ENCODE measurements around the gene HOXB5. TPM values are rescaled to one million over a fixed set of nuclear protein-coding genes. Genes with fewer than 3 reads are reported as not detected.

The HOXB5 gene
- total and polyA plus RNA-seq, 2 donors: 0.16 to 1.2 TPM

DNA sequence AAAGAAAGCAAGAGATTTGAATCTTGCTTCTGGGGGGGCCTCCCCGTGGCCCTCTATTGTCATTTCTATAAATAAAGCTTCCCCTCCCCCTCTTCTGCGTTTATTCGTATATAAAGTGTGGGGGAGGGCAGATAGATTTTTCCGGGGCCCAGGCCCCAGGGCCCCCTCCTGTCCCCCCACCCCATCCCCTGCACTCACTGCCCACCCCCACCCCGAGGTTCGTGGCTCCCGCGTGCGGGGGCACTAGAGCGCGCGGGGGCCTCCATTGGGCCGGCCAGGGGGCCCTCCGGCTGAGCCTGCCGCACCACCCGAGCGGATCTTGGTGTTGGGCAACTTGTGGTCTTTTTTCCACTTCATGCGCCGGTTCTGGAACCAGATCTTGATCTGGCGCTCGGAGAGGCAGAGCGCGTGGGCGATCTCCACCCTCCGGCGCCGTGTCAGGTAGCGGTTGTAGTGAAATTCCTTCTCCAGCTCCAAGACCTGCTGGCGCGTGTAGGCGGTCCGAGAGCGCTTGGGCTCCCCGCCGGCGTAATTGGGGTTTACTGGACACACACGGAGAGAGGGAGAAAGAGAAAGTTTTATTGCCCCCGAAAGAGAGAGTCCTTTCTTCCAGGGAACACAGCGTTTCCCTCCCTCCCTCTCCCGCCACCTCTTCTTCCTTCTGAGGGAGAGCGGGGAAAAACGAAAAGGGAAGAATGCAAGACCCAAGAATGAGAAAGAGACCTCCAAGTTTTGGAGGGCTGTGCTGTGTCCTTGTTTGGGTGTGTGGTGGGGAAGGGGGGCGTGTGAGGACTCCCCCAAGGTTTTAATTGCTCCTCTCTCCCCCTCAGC is 16.9 kb downstream of the HOXB5 start:
- Histone ChIP-seq H3K4me1 (ENCODE audit: insufficient read depth) (no peaks in the 10 kb centered on the region), H3K27ac (ENCODE audit: low read depth) (no peak overlapping the region), H3K4me3 (ENCODE audit: low read depth, low read length) (peak overlapping the region; percentile 51), H3K36me3 (ENCODE audit: insufficient read depth) (no peaks in the 10 kb centered on the region)
- no peak for DNase-seq (ENCODE audit: extremely low spot score)
- 13% methylated on average over 42 of the region's 43 CpGs for WGBS

DNA sequence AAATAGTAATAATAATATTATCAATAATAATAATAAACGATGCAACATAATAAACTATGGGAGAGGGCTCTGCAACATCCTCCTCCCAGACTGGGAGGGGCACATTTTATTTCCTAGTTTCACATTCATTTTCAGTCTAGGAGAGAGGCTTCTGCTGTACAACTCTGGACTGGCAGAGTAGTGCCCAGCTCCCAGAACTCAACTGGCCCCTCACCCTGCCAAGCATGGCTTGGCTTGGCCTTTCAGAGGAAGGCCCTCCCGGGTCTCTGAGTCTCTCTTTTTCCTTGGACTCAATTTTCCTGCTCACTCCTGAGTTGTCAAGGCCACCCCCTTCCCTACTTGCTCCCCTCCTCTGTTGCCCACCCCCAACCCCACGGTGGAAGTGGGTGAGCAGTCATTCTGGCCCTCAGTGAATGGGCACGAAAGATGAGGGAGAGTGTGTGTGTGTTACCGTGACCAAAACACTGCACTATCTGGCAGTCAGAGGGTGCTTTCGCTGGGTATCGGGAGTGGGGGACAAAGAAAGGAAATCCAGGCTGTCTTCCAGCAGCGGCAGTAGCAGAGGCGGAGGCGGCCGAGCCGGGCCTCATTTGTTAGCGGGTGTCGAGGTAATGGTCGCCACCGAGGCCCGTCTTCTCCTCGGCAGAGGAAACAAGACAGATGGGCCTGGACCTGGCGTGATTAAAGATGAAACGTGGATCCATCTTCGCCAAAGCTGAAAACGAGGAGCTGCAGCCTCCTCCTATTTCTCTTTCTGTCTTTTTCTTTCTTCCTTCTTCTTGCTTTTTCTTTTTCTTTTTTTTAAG is 17.7 kb downstream of the HOXB5 start:
- H3K27ac ChIP-seq (ENCODE audit: low read depth): no peak overlapping the region
- no peak overlapping the region for H3K4me3 ChIP-seq (ENCODE audit: low read depth, low read length)
- DNase-seq (ENCODE audit: extremely low spot score): no peak
- no peaks in the 10 kb centered on the region for H3K4me1 ChIP-seq (ENCODE audit: insufficient read depth)
- H3K36me3 ChIP-seq (ENCODE audit: insufficient read depth): no peaks in the 10 kb centered on the region
- WGBS: 24% methylated on average over 22 of the region's 22 CpGs

DNA sequence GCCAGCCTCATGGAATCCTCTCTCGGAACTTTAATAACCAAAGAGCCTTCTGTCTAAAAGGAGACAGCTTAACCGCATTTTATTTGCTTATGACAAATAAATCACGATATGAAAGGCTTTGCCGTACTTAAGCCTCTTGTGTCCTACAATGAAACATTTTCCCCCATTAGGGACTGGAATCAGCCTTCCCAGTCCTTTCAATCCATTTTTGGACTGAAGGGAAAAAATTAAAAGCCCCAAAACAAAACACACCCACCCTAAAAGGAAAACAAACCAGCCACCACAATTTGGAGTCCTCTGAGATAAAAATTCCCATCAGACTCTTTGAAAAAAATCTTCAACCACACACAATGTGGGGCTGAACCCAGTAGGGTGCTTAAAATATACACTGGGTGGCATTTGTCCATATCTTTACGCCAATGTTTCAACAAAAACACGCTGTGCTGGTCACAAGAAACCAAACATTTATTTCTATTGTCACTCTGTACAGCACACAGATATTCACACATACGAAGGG is 18.5 kb downstream of the HOXB5 start:
- Histone ChIP-seq H3K4me1 (ENCODE audit: insufficient read depth) (no peaks in the 10 kb centered on the region), H3K36me3 (ENCODE audit: insufficient read depth) (no peaks in the 10 kb centered on the region), H3K27ac (ENCODE audit: low read depth) (peak overlapping the region; percentile 56), H3K4me3 (ENCODE audit: low read depth, low read length) (no peak overlapping the region)
- no peak for DNase-seq (ENCODE audit: extremely low spot score)
- WGBS: 36% methylated on average over 7 of the region's 7 CpGs

DNA sequence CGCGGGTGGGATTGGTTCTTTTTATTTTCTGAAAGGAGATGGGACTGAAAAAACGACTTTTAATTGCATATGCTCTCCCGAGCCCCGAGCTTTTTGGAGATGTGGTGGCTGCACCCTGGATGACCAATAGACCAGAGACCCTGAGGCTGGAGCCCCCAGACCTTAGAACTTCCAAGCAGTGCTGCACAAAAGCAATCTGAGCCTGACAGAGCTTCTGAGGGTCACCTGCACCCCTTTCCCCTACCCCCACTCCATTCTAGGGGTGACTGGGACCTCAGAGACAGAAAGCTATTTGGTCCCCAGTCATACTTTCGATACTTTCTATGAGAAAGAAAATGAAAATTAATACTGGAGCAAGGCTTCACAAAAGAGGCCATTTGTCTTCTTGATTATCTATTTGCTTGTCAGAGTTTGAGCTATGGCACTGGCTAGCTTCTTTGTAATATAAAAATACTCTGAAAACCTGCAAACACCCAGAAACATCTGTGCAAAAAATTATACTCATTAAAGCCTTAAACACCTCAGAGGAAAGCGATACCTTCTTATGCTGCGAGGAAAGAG is 19.0 kb downstream of the HOXB5 start:
- Histone ChIP-seq H3K4me3 (ENCODE audit: low read depth, low read length) (no peak overlapping the region), H3K4me1 (ENCODE audit: insufficient read depth) (no peaks in the 10 kb centered on the region), H3K27ac (ENCODE audit: low read depth) (no peak overlapping the region), H3K36me3 (ENCODE audit: insufficient read depth) (no peaks in the 10 kb centered on the region)
- DNase-seq (ENCODE audit: extremely low spot score): no peak
- WGBS: 25% methylated on average over 8 of the region's 8 CpGs

DNA sequence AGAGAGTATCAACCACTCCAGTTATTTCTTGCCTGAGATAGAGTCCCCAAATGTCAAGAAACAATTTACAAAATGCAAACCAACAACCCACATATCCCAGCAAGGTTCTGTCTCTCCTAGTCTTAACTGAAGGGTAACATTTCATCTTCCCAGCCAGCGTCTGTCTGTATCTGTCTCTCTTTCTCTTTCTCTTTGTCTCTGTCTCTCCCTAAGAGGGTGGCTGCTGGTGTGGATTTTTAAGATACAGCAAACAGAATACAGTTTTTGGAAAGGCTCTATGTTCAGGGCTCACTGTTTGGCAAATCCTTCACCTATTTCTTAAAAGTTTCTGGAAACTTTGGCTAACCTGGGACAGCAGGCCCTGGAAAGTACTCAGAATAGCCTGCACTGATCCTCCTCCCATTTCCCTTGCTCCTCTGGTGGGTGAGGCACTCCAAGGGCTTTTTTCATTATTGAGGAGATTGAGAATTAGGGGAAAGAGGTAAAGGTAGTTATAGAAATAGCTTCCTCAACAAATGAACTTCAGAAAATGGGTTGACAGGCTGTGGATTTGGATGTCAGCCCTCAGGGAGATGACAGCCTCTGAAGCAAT is 21.7 kb downstream of the HOXB5 start:
- H3K36me3 ChIP-seq (ENCODE audit: insufficient read depth): no peaks in the 10 kb centered on the region
- H3K27ac ChIP-seq (ENCODE audit: low read depth): no peak overlapping the region
- DNase-seq (ENCODE audit: extremely low spot score): no peak
- 82% methylated on average over 1 of the region's 1 CpG for WGBS
- H3K4me1 ChIP-seq (ENCODE audit: insufficient read depth): no peaks in the 10 kb centered on the region
- H3K4me3 ChIP-seq (ENCODE audit: low read depth, low read length): no peak overlapping the region

DNA sequence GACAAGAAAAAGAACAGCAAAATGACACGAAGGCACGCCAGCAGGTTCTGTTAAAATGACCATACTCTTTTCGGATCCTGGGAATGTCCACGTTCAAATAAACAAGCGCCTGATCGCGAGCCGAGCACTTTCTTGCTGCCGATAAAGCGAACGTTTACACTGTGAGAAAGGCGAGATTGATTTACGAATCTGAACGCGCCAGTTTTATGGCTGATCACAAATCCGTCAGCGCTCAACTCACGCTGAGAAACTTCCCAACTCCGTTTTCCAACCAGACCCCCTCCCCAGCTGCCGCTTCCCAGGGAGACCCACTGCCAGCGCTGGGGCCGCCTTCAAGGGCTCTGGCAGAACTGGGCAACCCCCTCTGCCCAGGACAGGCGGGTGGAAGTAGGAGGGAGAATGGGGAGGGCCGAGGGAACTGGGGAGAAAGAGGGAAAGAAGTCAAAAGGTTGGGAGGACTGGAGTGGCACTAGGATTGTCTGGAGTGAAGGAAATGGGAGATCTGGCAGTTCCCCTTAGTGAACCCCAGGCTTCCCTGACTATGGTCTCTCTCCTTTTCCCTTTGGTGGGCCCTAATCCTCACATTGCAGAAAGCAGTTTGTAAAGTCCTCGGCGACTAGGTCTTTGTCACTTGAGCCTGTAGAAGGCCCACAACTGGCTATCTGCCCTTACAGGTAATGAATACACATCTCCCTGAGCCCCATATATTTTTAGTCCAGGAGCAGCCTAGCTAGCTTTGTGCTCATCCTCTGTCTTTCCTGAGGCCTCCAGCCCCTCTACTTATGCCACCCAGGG is 22.4 kb downstream of the HOXB5 start:
- Histone ChIP-seq H3K27ac (ENCODE audit: low read depth) (no peak overlapping the region), H3K4me1 (ENCODE audit: insufficient read depth) (no peaks in the 10 kb centered on the region), H3K36me3 (ENCODE audit: insufficient read depth) (no peaks in the 10 kb centered on the region), H3K4me3 (ENCODE audit: low read depth, low read length) (no peak overlapping the region)
- WGBS: 30% methylated on average over 26 of the region's 26 CpGs
- no peak for DNase-seq (ENCODE audit: extremely low spot score)

DNA sequence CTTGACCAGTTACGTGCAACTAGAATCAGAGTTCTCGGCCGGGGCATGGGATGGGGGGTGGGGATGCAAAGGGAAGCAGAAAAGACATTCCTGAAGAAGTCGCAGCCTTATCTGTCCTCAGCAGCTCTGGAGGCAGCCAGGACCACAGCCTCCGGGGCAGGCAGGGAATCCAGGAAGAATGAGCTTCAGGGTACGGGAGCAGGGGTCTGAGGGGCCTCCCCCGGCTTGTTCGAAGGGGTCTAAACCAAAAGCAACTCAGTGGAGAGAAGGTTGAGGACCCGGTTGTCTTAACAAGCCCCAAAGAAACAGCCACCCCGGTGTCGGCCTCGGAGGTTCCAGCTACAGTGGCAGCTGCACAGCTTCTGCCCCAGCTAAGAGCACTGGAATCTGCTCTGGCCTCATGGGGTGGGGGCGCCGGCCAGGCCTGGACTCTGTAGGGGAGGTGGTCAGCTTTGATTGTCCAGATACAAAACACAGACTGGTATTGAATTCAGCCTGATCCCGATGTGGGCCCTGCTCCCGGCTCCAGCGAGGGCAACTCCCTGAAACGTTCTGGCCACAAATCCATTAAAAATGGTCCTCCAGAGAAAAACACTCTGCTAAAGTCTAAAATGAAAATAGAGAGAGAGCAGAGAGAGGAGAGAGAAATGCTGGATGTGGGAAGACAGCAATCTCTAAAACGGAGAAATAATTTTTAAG is 23.1 kb downstream of the HOXB5 start:
- Histone ChIP-seq H3K27ac (ENCODE audit: low read depth) (no peak overlapping the region), H3K36me3 (ENCODE audit: insufficient read depth) (no peaks in the 10 kb centered on the region), H3K4me1 (ENCODE audit: insufficient read depth) (no peaks in the 10 kb centered on the region), H3K4me3 (ENCODE audit: low read depth, low read length) (no peak overlapping the region)
- DNase-seq (ENCODE audit: extremely low spot score): no peak
- 22% methylated on average over 19 of the region's 19 CpGs for WGBS

DNA sequence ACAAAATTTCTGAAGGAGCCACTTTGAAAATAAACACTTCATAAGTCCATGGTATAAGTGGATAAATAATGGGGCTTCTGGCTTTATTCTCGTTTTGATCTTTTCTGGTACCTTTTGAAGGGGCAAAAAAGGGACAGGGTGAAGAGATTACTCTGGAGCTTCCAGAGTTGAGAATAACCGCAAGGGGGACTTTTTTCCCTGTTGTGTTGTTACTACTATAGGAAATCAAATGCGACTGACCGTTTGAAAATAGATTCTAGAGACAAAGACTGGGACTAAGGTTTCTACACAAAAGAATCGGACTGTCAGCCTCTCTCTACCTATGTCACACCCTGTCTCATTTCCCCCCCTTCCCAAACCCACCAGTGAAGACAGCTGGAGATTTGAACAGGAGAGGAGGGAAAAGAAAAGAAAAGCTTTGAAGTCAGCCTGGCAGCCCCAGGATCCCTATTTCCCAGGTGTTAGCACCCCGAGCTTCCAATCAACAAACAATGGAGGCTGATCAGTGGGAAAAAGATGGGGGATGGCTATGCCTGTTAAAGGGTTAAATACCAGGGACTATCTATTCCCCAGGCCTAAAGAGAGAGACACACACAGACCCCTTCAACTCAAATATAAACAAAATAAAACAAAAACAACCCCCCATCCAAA is 23.8 kb downstream of the HOXB5 start:
- 30% methylated on average over 6 of the region's 6 CpGs for WGBS
- H3K27ac ChIP-seq (ENCODE audit: low read depth): no peak overlapping the region
- no peaks in the 10 kb centered on the region for H3K4me1 ChIP-seq (ENCODE audit: insufficient read depth)
- H3K36me3 ChIP-seq (ENCODE audit: insufficient read depth): no peaks in the 10 kb centered on the region
- DNase-seq (ENCODE audit: extremely low spot score): no peak
- H3K4me3 ChIP-seq (ENCODE audit: low read depth, low read length): no peak overlapping the region

DNA sequence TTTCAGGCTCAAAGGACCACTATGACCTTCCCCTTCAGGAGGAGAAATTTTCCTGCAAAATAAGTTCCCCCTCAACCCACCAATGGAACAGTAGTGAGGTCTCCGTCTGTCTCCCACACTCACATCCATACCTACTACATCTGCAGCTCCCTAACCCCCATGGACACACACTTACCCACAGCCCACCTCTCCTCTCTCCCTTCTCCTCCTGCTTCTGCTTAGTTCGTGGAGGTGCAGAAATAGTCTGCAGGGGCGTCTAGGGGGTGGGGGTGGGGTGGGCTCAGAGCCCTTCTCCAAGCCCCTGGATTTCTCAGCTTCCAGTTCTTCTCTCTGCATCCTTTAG is 24.4 kb downstream of the HOXB5 start:
- no peak overlapping the region for H3K27ac ChIP-seq (ENCODE audit: low read depth)
- H3K36me3 ChIP-seq (ENCODE audit: insufficient read depth): no peaks in the 10 kb centered on the region
- DNase-seq (ENCODE audit: extremely low spot score): no peak
- peaks cover 2% of the 10 kb centered on the region for H3K4me1 ChIP-seq (ENCODE audit: insufficient read depth)
- no peak overlapping the region for H3K4me3 ChIP-seq (ENCODE audit: low read depth, low read length)
- 27% methylated on average over 3 of the region's 3 CpGs for WGBS

DNA sequence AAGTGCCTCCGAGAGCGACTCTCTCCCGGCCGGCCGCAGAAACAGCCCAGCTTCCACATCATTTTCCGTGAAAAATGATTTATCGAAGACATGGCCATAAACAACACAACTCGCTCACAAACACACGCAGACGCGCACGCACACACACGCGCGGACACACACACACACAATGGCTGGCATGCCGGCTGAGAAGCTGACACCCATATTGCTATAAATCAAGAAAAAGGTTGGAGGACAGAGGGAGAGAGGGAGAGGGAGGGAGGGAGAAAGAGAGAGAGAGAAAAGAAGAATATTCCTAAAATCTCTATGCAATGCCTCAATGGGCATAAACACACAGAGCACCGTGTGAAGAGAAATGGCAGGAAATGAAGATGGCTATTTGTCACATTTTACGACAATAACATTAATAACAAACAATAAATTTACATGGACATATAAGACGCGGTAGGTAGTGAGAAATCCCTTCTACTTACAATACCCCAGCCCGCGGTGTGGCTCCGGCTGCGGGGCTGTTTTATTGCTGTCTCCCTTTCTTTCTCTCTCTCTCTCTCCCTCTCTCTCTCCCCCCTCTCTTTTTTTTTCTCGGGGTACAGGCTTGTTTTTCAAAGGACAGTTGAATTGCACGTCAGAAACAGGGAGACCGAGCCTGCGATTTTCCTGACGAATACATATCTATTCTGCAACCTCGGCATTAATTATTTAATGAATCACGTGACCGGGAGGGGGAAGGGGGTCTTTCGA is 24.9 kb downstream of the HOXB5 start:
- Histone ChIP-seq H3K27ac (ENCODE audit: low read depth) (no peak overlapping the region), H3K4me1 (ENCODE audit: insufficient read depth) (peaks cover 2% of the 10 kb centered on the region), H3K4me3 (ENCODE audit: low read depth, low read length) (no peak overlapping the region), H3K36me3 (ENCODE audit: insufficient read depth) (no peaks in the 10 kb centered on the region)
- no peak for DNase-seq (ENCODE audit: extremely low spot score)
- 20% methylated on average over 33 of the region's 33 CpGs for WGBS

DNA sequence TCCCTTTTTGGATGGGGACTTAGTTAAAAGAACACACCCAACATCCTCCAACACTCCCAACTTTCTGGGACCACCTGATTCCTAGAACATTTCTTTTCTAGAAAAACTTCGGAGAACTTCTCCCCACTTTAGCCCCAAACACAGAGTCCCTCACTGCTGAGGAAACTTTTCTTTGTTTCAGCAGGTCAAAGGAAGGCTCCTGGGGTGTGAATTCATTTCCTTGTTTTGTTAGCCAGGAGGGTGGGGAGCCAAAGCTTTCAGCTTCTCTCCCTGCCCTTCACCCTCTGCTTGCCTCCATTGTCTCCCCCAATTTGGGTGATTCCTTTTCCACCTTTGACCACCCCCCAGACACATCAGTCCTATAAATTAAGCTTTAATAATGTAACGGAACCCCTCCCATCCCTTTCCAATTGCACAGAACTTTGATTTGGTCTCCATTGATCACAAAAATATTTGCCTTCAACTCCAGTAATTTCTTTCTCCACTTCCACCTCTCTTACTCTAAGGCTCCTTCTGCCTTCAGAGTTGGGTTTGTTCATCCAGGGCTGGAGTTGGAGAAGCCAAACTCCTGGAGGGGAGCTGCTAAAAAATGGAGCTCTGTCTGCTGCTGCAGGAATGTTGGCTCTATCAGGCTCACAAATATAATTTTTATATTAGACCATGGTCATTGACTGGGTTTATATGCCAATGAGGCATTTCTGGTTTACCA is 25.8 kb downstream of the HOXB5 start:
- DNase-seq (ENCODE audit: extremely low spot score): no peak
- peaks cover 2% of the 10 kb centered on the region for H3K4me1 ChIP-seq (ENCODE audit: insufficient read depth)
- no peak overlapping the region for H3K4me3 ChIP-seq (ENCODE audit: low read depth, low read length)
- WGBS: 49% methylated on average over 2 of the region's 2 CpGs
- H3K27ac ChIP-seq (ENCODE audit: low read depth): no peak overlapping the region
- no peaks in the 10 kb centered on the region for H3K36me3 ChIP-seq (ENCODE audit: insufficient read depth)

Data from urinary bladder (tissue), 4 donors.